Measurements from ENCODE around the gene ZBTB9.

Gene ZBTB9

DNA sequence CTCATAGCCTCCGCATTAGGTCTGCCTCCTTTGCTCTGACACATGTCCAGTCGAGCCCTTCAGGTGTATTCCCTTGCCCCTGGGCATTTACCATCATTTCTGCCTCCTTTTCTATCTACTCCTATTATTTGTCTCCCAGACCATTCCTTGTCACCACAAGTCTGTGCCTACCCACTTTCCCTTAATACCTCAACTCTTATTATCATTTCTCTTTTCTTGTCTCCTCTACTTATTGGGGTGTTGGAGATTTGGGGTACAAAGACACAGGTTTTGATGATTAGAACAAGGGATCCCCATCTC is 33.1 kb upstream of the ZBTB9 start:
- TF ChIP-seq, protein P1, sequence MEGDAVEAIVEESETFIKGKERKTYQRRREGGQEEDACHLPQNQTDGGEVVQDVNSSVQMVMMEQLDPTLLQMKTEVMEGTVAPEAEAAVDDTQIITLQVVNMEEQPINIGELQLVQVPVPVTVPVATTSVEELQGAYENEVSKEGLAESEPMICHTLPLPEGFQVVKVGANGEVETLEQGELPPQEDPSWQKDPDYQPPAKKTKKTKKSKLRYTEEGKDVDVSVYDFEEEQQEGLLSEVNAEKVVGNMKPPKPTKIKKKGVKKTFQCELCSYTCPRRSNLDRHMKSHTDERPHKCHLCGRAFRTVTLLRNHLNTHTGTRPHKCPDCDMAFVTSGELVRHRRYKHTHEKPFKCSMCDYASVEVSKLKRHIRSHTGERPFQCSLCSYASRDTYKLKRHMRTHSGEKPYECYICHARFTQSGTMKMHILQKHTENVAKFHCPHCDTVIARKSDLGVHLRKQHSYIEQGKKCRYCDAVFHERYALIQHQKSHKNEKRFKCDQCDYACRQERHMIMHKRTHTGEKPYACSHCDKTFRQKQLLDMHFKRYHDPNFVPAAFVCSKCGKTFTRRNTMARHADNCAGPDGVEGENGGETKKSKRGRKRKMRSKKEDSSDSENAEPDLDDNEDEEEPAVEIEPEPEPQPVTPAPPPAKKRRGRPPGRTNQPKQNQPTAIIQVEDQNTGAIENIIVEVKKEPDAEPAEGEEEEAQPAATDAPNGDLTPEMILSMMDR (IDR thresholded peaks at IDR 0.05): no peak

DNA sequence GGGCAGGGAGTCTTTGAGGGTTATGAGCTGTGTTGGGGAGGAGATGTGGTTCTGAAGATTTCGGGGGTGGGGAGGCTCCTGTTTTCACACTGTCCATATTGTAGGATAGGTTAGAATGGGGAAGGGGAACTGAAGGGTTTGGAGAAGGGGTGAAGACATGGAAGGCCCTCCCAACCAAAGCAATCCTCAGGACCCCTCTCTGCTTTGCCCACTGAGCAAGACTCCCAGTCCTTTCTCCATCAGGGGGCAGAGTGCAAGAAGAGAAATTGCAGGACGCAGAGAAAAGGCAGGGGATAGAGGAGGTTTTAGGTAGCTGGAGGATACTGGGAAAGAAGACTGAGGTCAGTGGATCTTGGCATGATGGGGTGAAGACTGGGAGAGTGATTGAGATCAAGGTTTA is 30.6 kb upstream of the ZBTB9 start:
- TF ChIP-seq, protein P1 (IDR thresholded peaks at IDR 0.05): no peak

DNA sequence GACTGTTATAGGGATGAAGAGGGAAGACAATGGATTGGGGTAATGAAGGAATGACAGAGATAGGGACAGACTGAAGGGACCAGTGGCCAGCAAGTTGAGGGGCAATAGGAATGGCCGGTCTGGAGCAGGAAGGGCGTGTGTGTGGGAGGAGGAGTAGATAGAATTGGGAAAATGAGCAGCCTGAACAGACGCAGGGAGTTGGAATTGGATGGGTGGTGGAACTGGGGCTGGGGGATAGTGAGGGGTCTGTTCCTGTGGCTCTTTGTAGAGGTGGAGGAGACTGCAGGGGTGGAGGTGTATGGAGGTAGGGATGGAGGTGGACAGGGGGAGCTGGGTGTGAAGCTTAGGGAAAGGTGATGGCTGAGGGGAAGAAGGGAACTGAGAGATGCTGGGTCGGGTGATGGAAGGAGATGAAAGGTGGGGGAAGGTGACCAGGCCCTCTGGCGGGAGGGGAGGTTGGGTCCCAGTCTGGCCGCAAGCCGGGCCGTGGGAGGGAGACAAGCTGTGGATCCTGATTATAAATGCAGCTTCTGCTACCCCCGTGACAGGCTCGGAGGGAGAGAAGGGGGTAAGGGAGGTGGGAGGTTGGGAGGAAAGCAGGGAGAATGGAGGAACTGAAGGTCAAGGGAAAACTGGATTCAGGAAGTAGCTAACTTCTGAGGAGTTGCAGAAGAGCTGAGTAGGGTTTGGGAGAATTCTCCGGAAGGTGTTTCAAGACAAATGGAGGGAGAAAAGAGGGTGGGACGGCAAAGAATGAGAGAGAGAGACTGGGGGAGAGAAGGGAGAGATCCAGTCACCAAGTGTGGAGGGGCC is 29.3 kb upstream of the ZBTB9 start:
- TF ChIP-seq, protein P1 (IDR thresholded peaks at IDR 0.05): no peak

DNA sequence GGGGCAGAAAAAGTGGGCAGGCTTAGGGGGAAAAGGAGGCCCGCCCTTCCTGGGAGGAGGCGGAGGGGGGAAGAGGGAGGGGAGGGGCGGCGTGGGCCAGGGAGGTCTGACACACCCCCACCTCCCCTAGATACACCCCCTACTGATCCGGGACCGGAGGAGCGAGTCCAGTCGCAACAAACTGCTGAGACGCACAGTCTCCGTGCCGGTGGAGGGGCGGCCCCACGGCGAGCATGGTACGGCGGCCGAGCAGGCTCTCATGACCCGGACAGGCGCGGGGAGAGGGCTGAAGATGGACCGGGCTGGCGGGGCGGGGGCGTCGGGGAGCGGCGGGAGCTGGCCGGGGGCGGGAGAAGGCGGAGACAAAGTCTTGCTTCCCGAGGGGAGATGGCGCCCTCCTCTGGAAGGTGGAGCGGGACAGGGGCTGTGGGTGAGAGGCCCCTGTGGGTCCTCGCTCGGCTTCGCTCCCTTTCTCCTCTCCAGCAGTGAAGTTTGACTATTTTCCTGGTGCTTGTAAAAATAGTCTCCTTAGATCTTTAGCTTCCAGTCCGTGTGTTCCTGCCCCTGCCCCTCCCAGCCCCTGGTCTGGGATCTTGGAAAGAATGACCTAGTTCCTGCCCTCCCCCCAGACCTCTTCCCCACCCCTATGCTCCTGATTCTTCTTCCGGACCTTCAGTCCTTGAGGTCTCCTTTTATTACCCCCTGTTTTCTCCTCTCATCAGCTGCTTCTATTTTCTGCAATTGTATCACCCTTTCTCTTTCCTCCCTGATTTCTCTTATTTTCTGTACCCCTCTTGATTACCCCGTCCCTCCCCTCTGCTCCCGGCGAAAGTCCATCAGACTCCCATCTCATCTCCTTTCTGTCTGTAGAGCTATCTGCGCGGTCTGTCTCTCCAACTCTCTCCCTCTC is 28.5 kb upstream of the ZBTB9 start:
- TF ChIP-seq, protein P1 (IDR thresholded peaks at IDR 0.05): peak; percentile 51; the same call in 1 of the 2 replicates

DNA sequence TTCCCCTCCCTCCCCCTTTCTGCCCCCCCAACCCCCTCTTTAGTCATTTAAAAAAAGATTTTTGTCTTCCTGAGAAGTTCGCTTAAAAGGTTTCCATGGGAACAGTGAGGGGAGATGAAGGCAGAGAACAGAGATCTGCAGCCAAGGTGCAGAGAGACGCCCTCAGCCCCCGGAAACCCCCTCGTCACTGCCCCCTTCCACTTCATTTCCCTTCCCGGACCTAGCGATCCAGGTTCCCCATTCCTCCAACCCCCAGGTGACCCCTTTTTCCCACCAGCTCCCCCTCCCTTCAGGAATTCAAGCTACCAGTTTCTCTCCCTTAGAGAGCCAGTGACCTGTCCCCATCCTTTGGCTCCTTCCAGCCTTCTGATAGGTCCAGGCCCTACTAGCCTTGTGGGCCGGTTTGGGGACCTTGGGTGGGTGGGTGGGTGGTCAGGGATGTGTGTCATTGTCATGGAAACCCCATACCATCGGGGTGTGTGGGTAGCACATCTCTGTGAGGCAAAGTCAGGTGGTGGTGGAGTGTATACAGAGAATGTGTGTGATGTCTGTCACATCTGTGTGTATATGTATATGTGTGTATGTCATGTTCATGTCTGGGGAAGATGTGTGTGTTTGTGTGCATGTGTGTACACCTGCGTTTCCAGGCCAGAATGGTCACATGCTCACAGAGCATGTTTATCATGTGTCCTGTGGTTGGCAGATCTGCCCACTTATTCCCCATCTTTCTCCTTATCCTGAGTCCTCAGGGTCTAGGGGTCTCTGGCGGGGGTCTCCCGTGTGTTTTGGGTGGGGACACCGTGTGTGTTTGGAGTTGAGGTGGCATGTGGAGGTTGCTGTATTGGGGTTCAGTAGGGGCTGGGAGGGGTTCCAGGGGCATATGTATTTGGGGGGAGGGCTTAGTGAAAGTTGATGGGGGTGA is 27.5 kb upstream of the ZBTB9 start:
- TF ChIP-seq, protein P1 (IDR thresholded peaks at IDR 0.05): no peak

DNA sequence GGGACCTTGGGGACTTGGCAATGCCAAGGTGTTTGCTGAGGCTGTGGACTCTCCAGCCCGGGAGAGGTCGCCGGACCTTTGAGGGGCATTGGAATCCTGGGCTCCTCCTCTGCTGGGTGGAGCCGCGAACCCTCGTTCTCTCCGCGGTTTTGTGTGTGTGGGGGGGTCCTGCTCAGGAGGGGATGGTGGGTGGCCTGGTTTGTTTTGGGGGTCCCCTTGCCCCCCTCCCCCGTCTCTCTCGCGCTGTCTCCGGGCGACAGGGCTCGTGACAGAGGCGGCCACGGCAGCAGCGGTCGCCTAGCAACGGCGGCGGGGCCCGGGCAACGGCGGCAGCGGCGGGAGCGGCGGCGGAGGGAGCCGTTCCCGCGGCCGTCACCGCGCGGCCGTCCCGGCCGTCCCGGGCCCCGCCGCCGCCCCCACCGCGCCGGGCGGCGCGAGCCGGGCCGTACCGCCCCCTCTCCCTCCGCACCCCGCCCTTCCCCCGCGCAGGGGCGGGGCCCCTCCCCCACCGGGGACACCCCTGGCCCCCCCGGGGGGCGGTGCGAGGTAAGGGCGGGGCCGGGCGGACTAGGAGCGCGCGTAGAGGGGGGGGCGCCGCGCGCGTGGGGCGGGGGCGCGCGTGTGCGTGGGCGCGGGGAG is 26.7 kb upstream of the ZBTB9 start:
- TF ChIP-seq, protein P1 (IDR thresholded peaks at IDR 0.05): no peak

Data from LNCAP (cell line).